ENCODE results near the gene FOXC1.

The FOXC1 gene

DNA sequence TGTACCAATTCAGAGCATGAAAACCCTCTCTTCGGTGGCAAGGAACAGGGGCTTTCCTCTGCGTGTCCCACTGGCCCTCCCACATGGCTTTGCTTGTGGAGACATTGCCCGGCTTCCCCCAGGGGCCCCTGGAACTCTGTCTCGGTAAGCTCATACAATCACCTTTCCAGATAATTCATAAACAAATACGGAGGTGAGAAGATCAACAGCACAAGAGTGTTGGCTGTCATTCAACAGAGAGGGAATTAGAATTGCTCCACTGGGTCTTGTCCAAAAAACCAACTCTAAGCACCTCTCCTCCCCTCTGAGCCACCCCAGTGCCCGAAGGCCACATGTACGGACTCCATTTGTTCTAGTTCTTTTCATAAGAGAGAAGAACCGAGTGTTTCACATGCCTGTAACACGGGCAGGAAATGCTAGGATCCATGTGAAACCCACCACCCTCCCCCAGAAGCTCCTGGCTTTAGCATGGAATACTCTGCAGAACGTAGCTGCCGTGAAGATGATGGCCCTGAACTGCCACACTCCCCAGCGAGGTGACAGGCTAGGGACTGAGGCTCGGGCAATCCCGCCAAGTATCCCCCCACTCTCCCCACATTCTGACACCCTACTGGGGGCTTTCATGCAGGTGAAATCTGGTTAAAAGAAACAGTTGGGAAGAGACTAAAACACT is 24.6 kb upstream of the FOXC1 start:
- DNase-seq (ENCODE audit: low spot score) = no peak

DNA sequence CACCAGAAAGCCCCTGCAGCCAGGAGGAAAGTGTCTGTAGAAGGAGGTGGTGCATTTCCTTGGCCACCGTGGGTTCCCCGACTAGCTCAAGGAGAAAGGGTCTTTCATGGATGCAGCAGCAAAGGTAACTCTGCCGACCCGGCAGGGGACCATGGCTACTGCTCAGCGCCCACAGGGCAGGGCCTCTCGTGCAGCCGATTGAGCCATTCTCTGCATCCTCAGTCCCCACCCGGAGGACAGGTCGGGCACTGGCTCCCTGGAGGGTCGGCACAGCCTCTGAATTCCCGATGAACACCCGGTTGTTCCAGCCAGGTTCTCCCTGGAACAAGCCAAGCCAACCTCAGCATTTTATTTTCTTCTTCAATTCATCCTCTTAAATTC is 24.1 kb upstream of the FOXC1 start:
- DNase-seq (ENCODE audit: low spot score) = no peak

DNA sequence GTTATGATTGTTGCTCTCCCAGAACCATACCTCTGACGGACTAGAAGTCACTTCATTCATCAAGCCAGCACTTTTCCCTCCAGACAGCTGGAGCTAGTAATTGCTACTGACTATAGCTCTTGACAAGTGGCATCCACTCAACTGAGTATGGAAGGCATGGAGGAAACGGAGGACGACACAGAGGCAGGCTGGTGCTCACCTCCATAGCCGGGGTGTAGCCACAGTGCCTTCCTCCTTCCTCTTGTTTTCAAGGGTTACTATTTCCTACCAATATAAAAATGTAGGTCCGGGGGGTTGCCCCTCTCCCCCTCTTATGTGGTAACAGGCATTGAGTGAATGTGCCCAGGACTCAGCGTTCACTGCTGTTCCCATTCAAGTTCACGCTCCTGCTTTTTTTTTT is 23.5 kb upstream of the FOXC1 start:
- DNase-seq (ENCODE audit: low spot score) = no peak

DNA sequence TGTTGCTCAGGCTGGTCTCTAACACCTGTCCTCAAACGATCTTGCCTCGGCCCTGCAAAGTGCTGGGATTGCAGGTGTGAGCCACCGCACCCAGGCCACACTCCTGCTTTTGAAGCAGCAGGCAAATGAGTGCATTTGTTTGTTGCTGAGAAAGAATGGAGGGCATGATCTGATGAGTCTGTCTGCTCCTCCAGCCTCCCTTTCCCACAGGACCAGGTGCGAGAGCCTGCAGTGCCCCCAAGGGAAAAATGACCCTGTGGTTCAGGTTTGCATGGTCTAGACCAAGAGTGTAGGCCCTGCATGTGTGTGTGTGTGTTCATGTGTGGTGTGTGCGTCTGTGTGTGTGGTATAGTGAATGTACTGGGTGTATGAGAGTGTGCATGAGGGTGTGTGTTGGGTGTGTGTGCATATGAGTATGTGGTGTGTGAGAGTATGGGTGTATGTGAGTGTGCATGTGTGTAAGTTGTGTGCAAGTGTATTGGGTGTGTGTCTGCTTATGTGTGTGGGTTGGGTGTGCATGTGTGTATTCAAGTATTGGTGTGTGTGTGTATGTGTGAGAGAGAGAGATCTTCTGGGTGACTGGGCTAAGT is 22.8 kb upstream of the FOXC1 start:
- no peak for DNase-seq (ENCODE audit: low spot score)

DNA sequence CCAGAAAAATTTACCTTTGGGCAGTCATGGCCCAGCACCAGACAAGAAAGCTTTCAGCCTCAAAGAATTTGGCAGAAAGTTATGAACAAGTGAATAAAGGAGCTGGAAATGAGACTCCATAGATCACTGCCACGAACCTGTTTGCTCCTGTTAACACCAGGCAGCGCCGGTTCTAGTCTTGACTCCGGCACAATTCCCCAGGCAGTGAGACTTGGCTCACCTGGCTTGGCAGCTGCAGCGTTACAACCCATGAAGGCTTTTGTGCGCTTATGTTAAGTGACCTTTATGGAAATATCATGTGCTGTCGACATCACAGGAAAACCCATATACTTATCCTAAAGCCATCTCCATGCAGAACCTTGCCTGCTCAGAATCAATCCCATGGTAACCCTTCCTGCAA is 22.2 kb upstream of the FOXC1 start:
- no peak for DNase-seq (ENCODE audit: low spot score)

DNA sequence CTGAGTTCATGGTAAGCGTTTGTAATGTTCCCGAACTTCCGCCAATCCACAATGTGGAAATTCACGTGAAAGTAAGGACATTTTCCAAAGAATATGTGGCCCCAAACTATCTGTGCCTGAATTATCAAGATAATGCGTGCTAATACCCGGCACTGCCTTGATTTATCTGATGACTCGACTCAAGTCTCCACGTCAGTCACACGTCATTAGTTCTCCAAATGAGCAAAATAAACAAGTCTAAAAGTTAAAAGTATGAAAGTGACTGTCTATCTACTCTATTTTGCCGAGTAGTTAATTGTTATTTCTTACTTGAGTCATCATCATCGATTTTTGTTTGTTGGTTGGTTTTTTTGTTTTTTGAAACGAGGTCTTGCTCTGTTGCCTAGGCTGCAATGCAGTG is 21.7 kb upstream of the FOXC1 start:
- DNase-seq (ENCODE audit: low spot score) = no peak

DNA sequence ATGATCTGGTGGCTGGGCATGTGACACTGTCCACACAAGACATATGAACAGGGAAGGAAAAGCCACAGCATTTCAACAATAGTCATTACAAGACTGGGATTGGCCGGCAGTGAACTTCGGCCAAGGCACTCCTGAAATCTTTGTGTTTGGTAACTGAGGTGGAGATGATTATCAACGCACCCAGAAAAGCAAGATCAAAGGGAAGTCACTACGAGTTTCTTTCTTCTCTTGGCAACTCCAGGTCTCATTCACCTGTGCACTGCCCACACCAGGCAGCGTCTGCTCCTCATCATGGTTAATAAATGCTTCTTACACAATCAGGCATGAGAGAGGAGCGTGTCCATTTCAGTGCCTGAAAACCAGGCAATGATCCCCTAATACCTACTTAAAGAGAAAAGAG is 20.5 kb upstream of the FOXC1 start:
- no peak for DNase-seq (ENCODE audit: low spot score)

DNA sequence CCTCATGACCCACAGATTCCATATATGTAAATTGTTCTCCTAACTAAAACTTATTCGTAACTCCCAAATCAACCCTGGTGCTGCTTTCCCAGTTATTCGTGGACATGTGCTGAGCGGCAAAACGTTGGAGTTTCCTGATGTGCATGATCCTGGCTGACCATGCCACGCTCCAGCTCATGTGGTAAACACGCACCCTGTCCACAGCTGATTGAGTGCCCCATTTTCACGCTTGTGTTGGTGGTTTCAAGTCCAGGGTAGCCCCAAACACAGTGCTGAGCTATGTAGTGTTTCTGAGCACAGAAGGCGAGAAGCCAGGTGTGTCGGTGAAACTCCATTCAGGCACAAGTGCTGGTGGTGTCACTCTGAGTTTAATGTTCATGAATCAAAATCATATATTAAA is 19.1 kb upstream of the FOXC1 start:
- no peak for DNase-seq (ENCODE audit: low spot score)

DNA sequence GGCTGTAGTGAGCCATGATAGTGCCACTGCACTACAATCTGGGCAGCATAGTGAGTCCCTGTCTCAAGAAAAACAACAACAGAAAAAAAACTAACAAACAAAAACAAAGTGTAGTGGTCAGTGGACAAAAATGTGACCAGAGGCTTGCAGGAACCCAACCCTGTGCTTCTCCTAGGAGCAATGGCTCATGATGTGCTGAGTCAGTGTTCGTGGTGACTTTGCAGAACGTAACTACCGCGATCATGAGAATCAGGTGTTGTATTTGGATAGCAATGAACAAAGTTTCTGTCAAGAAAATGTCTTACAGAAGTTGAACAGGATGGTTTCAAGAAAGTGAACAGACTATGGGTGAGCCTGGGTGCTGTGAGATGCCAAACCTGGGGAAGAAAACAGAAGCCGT is 18.5 kb upstream of the FOXC1 start:
- no peak for DNase-seq (ENCODE audit: low spot score)

DNA sequence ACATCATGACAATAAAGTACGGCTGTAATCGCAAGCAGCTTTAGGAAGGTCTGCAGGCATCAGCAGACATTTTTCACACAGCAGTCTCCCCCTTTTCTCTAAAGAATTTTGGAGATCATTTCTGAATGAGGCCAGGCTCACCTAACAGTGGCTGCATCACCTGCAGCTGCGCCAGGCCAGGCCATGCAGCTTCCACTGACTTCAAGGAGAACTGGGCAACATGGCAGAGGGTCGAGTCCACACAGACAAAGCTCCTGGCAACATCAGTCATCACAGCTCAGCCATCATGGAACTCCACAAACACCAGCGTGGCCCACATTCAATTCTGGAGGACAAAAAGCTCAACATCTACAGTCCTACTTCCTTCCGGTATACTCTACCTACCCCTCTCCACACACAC is 17.8 kb upstream of the FOXC1 start:
- no peak for DNase-seq (ENCODE audit: low spot score)

DNA sequence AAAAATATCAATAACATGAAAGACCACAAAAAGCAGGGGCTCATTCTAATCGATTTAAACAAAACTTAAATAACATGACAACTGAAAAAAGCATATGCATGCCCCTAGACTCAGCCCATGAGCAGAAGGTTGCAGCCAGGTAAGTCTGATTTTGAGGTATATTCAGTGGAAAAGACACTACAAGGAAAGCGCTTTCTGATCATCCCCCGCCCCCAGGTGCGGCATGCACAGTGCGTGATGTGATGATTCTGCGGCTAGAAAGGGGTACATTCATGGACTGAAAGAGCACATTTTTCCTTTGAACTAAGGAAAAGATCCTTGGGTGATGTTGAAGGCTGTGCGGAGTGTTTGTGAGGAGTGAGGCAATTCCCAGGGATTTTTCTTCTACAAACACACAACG is 16.9 kb upstream of the FOXC1 start:
- no peak for DNase-seq (ENCODE audit: low spot score)

DNA sequence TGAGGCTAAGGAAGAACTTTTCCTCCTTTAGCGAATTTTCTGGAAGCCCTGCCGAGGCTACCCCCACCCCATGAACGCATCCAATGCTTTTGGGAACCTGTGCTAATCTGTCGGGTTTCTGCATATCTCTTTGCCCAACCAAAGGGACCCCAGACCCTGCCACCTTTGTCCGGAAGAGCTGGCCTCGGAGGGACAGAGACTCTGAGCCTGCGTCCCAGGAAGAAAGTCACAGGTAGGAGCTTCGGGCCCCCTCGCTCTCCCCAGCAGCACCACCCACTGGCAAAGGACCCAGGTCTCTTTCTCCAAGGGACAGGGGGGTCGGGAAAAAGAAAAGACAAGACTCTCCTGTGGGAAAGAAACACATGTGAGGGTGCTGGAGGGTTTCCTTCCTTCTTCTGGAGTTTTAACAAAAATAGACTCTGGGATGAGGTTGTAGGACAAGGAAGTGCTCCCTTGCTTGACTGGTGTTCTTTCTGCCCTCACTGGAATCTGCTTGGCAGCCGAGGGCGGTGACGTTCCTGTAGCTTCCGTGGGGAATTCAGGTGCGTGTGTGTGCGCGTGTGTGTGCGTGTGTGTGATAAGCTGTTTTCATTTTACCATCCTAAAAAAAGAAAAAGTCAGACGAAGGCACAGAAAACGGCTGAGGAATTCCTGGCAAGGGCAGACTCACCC is 16.3 kb upstream of the FOXC1 start:
- DNase-seq (ENCODE audit: low spot score) = no peak

DNA sequence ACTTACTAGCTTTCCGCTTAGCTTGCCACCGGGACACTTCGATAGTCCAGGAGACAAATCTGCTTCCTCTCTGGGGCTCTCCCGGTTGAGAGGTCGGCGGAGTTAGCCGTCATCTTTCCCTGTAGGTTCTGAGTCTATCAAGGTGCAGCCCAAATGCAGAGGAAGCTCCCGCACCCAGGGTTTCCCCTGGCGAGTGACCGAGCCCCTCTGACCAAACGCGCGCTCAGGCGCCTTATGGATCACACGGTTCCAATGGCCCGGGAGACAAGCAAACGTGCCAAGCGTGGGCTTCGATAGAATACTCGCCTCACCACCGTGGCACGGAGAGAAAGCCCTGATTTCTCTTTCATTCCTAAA is 15.8 kb upstream of the FOXC1 start:
- DNase-seq (ENCODE audit: low spot score) = no peak

DNA sequence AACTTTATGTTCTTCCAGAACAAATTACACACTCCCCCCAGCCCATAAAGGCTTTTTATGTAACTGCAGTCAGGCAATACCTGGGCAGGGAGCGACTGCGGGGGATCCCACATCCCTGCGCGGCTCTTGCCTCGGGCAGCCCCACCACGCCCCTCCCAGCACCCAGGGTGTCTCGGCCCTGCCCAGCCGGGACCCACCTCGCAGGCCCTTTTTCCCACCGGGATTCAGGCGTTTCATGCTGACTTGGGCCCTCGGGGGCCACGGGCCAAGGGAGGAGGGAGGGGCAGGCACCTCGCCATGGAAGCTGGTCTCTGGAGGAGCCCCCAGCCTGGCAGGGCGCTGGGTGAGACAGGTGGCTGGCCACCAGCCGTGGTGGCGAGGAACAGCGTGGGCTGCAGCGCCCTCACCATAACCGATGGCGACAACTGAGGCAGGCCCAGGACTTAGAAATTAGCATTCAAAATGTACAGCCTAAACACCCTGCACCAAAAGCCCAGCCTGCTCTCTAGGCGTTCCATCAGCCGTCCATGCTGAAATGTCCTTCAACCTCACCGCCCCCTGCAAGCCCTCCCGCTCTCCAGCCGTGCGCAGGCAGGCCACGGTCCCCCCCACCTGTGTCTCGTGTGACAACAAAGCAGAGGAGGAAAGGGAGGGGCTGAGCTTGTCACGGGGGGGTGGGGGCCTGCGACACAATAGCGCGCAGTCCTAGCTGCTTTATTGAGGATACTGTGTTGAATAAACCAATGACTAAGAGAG is 15.1 kb upstream of the FOXC1 start:
- no peak for DNase-seq (ENCODE audit: low spot score)

DNA sequence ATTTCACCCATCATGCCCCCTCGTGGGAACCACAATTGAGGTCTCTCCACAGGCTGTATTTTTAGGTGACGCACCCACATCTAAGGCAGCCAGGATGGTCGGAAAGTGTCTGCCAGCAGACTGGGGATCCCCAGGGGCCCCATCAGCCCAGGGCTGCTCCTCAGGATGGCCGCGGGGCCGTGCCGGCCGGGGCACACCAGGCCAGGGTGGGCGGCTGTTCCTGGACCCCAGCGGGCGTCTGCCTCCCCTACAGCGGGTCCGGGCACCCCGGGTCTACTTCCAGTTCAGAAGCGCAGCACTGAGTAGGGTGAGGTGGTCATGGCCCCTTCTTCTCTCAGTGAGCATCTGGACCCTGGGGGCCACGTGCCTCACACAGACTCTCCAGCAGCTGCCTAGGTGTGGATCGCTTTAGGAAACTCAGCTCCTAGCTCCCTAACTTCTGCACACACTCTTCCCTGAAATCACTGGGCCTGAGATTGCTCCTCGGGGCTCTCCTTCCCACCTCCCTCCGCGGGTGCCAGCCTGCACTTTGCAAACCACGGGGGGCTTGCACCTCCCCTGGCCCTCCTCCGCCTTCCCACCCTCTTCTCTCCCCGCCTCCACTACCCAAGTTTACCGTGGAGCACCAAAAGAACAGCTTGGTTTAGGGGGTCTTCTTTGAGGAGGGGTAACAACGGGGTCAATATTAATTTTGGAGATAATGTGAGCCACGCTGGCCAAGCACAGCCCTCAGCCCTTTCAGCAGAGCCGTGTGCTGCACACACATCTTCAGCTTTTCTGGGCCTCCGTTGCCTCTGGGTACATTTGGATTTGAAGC is 14.2 kb upstream of the FOXC1 start:
- no peak for DNase-seq (ENCODE audit: low spot score)

DNA sequence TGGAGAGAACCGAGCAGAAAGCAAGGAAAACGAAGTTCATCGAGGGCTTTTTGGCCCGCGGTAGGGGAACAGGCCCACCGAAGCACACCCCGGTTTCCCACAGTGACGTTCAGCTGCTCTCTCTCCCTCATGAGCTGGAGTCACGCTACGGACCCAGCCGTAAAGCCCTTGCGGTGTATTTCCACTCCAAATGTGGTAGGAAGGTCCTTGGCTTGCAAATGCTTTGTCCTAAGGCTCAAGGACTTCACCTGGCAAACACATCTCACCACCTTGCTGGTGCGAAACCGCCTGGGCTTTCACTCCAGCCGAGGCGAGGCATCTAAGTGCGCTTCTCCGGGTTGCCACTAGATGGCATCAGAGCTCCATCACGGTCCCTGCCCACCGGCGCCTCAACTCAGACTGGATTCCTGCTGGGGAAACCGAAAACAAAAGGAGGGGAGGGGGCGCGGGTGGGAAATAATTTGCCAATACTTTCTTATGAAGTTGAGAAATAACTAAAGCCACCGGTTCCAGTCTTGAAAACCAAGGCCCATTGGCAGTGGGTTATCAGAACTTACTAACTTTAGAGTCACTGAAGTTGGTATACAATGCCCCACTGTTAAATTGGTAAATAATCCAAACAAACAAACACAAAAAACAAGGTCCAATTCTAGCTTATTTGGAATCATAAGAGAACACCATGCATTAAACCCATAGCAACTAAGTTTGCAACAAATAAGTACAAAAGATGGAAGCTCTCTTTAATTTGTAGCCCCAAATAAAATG is 13.4 kb upstream of the FOXC1 start:
- DNase-seq (ENCODE audit: low spot score) = peak; percentile 29

DNA sequence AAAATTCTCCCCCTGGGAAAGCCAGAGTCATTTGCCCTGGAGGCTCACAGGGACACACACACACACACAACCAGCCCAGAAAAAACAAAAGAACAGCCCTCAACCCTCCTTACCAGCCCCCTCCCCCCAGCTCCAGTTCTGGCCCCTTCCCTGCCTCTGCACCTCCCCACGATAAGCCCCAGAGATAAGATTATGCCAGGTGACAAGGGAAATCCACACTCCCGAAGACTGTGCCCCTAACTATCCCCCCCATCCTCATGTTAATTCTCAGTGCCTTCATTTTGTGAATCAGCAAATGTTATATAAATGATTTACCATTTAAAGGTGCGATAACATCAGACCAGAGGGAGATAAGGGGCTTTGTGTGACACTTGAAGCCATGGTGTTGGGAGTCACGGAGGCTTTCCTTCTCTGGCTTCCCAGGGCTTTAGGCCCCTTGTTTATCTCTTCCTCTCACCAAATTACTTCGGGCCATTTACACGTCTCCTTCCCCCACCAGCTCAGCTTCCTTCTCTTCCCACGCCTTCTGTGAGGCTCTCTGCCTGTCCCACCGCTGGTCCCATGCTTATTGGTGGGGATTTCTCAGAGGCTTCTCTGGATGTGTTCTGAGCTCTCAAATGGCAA is 12.5 kb upstream of the FOXC1 start:
- no peak for DNase-seq (ENCODE audit: low spot score)

DNA sequence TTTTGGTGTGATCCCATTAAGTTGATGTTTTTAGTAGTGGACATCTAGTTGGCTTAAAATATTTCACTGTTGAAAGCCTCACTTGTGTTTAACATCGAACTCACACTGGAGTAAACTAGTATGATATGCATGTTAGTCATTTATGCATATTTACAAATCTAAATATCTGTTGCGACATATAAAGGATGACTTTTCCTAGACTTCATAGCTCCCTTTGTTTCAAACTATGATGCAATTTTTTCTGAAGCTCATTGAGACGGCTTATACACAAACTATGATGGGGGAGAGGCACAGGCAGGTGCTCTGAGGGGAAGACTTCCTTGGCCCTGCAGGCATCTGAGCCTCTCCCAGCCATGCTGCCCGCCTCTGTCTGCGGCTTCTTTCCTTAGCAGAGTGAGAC is 11.8 kb upstream of the FOXC1 start:
- DNase-seq (ENCODE audit: low spot score) = no peak

DNA sequence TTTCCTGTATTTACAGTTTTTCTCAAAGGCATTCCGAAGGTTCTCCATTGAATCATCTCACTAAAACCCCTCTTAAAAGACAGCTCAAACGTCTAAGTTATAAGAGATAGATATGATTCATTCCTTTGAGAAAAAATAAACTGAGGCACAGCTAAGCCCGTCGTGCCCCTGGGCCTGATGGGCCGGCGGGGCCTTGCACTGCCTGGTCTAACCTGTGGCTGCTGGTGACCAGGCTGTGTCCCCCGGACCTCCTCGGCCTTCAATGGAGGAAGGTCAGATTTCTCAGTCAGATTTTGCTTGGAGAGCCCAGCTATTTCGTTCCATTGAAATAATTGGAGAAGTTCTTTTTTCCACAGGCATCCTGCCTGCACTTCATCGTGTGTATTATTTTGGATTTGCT is 11.3 kb upstream of the FOXC1 start:
- DNase-seq (ENCODE audit: low spot score) = no peak

DNA sequence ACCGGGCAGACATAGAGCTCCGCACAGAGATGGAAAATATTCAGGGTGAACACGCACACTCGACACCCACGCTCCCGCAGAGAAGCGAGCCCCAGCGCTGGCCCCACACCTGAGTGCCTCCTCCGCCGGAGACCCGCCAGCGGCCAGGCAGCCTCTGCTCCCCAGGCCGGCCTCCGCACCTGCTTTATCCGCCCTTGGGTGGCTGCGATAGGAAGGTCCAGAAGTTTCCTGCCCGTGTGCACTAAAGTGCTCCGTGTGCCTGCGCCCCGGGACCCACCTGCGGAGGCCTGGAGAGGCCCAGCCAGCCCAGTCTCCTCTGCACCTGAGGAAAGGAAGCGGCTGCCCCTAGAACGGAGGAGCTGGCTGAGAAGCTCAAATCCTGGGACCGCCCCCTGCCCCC is 10.8 kb upstream of the FOXC1 start:
- DNase-seq (ENCODE audit: low spot score) = no peak

DNA sequence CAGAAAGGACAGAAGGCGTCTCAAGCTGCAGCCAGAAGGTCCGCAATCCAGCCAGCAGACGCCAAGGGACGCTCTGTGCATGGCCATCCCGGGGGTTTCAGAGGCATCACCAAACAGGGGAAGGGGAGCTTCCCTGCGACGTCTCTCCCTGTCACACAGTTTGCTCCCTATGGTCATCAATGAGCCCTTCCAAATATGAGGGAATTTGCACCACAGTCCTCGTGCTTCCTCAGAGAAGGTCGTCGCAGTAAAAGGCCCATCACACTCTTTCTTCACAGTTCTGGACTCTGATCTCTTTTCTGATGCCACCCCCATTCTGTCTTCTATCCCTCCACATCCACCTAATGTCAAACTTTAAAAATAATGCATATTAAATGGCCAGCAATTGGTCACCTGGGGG is 10.2 kb upstream of the FOXC1 start:
- DNase-seq (ENCODE audit: low spot score) = no peak

All from putamen (tissue), 1 donor.